K562 (cell line): ENCODE data around the gene GPR142. TPM values are rescaled to one million over a fixed set of nuclear protein-coding genes. Genes with fewer than 3 reads are reported as not detected.

ENCODE experiments used
- GATAD2A ChIP-seq: fragments of 450-650 bp; IDR thresholded peaks from 2 replicates; pipeline ENCODE4 v1.6.1; 2017
- ILK ChIP-seq: fragments of 450-650 bp; IDR thresholded peaks from 2 replicates; pipeline ENCODE4 v1.6.1; 2016; ENCODE audit warnings: missing genetic modification characterization, low read depth, mild to moderate bottlenecking, missing compliant biosample characterization, moderate library complexity, borderline replicate concordance
- NFRKB ChIP-seq: fragments of 450-650 bp; IDR thresholded peaks from 2 replicates; pipeline ENCODE4 v1.6.1; 2016; ENCODE audit warnings: low read depth
- PHTF2 ChIP-seq: fragments of 250-450 bp; sonication (Bioruptor Pico); IDR thresholded peaks from 2 replicates; pipeline ENCODE4 v1.5.0; 2021; ENCODE audit warnings: mild to moderate bottlenecking
- PRPF4 ChIP-seq: fragments of 200-400 bp; formaldehyde crosslinking; IDR thresholded peaks from one replicate; pipeline ENCODE4 v1.6.1; 2017; ENCODE audit warnings: low read length, low read depth, mild to moderate bottlenecking; ENCODE audit not compliant: insufficient read depth, poor library complexity, severe bottlenecking
- XRCC5 ChIP-seq: fragments of 200-400 bp; formaldehyde crosslinking; IDR thresholded peaks from 2 replicates; pipeline ENCODE4 v1.6.1; 2017; ENCODE audit warnings: low read depth, mild to moderate bottlenecking, low read length
- ZBTB33 ChIP-seq: sonication (generic); formaldehyde crosslinking; IDR thresholded peaks from 2 replicates; pipeline ENCODE4 v1.8.1; 2023; ENCODE audit warnings: mild to moderate bottlenecking, missing genetic modification reagents
- ZBTB34 ChIP-seq: fragments of 250-450 bp; sonication (Bioruptor Pico); IDR thresholded peaks from 2 replicates; pipeline ENCODE4 v1.8.0; 2021; ENCODE audit warnings: mild to moderate bottlenecking, moderate library complexity
- ZBTB7A ChIP-seq: IDR thresholded peaks from 2 replicates; pipeline ENCODE4 v1.6.1; 2011; ENCODE audit warnings: low read depth, mild to moderate bottlenecking, low read length, moderate library complexity, borderline replicate concordance; ENCODE audit not compliant: control insufficient read depth
- ZC3H4 ChIP-seq: sonication (generic); formaldehyde crosslinking; IDR thresholded peaks from 2 replicates; pipeline ENCODE4 v1.9.0; 2021; ENCODE audit warnings: missing genetic modification reagents, borderline replicate concordance
- ZMIZ1 ChIP-seq, 2 experiments: fragments of 150-350 bp in 1 of 2; IDR thresholded peaks; 2 replicates each; pipeline ENCODE4 v1.6.1; 2012 to 2016; ENCODE audit warnings: low read depth in 2 of 2, low read length in 2 of 2, mild to moderate bottlenecking in 1 of 2, moderate library complexity in 1 of 2
- ZNF133 ChIP-seq: fragments of 250-450 bp; sonication (Bioruptor Pico); IDR thresholded peaks from 2 replicates; pipeline ENCODE4 v1.4.0; 2020; ENCODE audit warnings: mild to moderate bottlenecking
- ZNF316 ChIP-seq: fragments of 450-650 bp; IDR thresholded peaks from 2 replicates; pipeline ENCODE4 v1.6.1; 2016
- ZNF778 ChIP-seq: fragments of 450-650 bp; formaldehyde crosslinking; IDR thresholded peaks from 2 replicates; pipeline ENCODE4 v1.4.0; 2020; ENCODE audit warnings: mild to moderate bottlenecking, moderate library complexity
- polyA plus RNA-seq, 8 experiments: library from polyadenylated mRNA; depleted of rRNA in 4 of 8; stranded (reverse) in 5 of 8; unstranded in 3 of 8; fragments of >200 nt; fragmentation: Nextera tagmentation in 2 of 8; fragmentation: Illumina TruSeq in 1 of 8; extraction: Ambion mirVana in 2 of 8; extraction: Trizol in 1 of 8; gene quantifications; 2 replicates each; pipeline versions ENCODE4 v1.2.1 to v1.2.3, GENCODE V29; 2011 to 2014; ENCODE audit warnings: inconsistent platforms in 1 of 8, missing spikeins in 1 of 8
- total RNA-seq, 7 experiments: library from RNA; depleted of rRNA in 6 of 7; stranded (reverse); fragments of >200 nt in 6 of 7; fragmentation: Illumina TruSeq in 2 of 7; extraction: Trizol in 2 of 7; gene quantifications; 2 replicates each; pipeline versions ENCODE4 v1.2.1 to v1.2.3, GENCODE V29; 2011 to 2021; ENCODE audit warnings: low replicate concordance in 1 of 7

The GPR142 gene
- total and polyA plus RNA-seq, 9 of the 15 experiments (the other 6 are each of a cell fraction or from before 2014, with no cell fraction given) = not detected

- TF ChIP-seq ILK (tag) (no peak), ZMIZ1 (IDR thresholded peaks at IDR 0.05; ENCODE audit: low read depth in 2 of 2, low read length in 2 of 2) (no peak), ZNF316 (no peak), ZNF133 (CRISPR knock-in tag) (no peak), PRPF4 (no peak), ZBTB7A (no peak), XRCC5 (no peak), GATAD2A (no peak), ZBTB33 (CRISPR knock-in tag) (0 out of 2 replicates have a peak, but pooled peaks have one; percentile 25), ZBTB34 (CRISPR knock-in tag) (no peak), PHTF2 (CRISPR knock-in tag) (no peak), ZC3H4 (CRISPR knock-in tag) (no peak), ZNF778 (CRISPR knock-in tag) (no peak), NFRKB (no peak)
These were observed 41.0 kb downstream of the GPR142 start (continued) for GRCh38 chr17:74408262-74408661.
